Ovary (tissue), 3 donors: Measurements from ENCODE around the gene DLL1.

Experiments used
- CTCF ChIP-seq, 3 donors: fragments of 450-650 bp in 2 of 3; fragments of 200-600 bp in 1 of 3; IDR thresholded peaks; one replicate each; pipeline versions ENCODE4 v1.5.1 to v1.8.0; 2016 to 2022; ENCODE audit warnings: antibody characterized with exemption in 3 of 3, mild to moderate bottlenecking in 1 of 3
- POLR2A ChIP-seq: fragments of 450-650 bp; IDR thresholded peaks from one replicate; pipeline ENCODE4 v1.6.1; 2017; ENCODE audit warnings: antibody characterized with exemption, mild to moderate bottlenecking, moderate library complexity
- donor health status: DM: no; HTN: no; CAD: no.

- TF ChIP-seq POLR2A (no peak), CTCF (IDR thresholded peaks at IDR 0.05) (no peak)
Measured at GRCh38 chr6:170237999-170238740, 52.7 kb downstream of the DLL1 start.
